Renal cortex interstitium (tissue), 11 donors: ENCODE measurements around the gene ZNF398. TPM values are rescaled to one million over a fixed set of nuclear protein-coding genes. Genes with fewer than 3 reads are reported as not detected.

ENCODE experiments used
- DNase-seq, 11 donors: peaks; one replicate each; pipeline ENCODE4 v3.0.0-alpha.2; 2013; ENCODE audit warnings: low read depth in 9 of 11, low spot score in 4 of 11; ENCODE audit errors: extremely low read depth in 1 of 11
- polyA plus RNA-seq, 3 donors: library from polyadenylated mRNA; unstranded; fragments of 120-200 nt; gene quantifications; one replicate each; pipeline ENCODE4 v1.2.1, GENCODE V29; 2013; ENCODE audit not compliant: insufficient read length in 3 of 3

The ZNF398 gene
- polyA plus RNA-seq, 3 donors: 11.8 to 14.4 (median 14.2) TPM

GRCh38 chr7:149188637-149189259 lies 41.5 kb downstream of the ZNF398 start:
- no peak for DNase-seq

- DNase-seq: no peak
Observed at GRCh38 chr7:149191851-149192250, 44.6 kb downstream of the ZNF398 start.

GRCh38 chr7:149194799-149195179 lies 47.5 kb downstream of the ZNF398 start:
- no peak for DNase-seq

GRCh38 chr7:149195180-149196150 lies 48.2 kb downstream of the ZNF398 start, which contains the start of gene ZNF282:
Gene ZNF282 (plus strand): TSS chr7:149195546. CDS start chr7:149195590, 44 bp downstream.
- peak; percentile 67 to 89 (median 82) for DNase-seq

GRCh38 chr7:149196151-149196704 lies 49.0 kb downstream of the ZNF398 start:
- peak in 1 of 11 donors; percentile 23 for DNase-seq

- DNase-seq: no peak
Observed at GRCh38 chr7:149196705-149197171, 49.5 kb downstream of the ZNF398 start.

GRCh38 chr7:149197675-149198074 lies 50.4 kb downstream of the ZNF398 start:
- no peak for DNase-seq

GRCh38 chr7:149198161-149198816 lies 51.0 kb downstream of the ZNF398 start:
- DNase-seq: no peak

GRCh38 chr7:149199234-149199995 lies 52.2 kb downstream of the ZNF398 start:
- DNase-seq: no peak

- DNase-seq: no peak
Observed at GRCh38 chr7:149202831-149203231, 55.6 kb downstream of the ZNF398 start.

GRCh38 chr7:149205690-149206381 lies 58.6 kb downstream of the ZNF398 start:
- DNase-seq: no peak

- no peak for DNase-seq
Observed at GRCh38 chr7:149207324-149208035, 60.2 kb downstream of the ZNF398 start.

GRCh38 chr7:149209518-149210269 lies 62.4 kb downstream of the ZNF398 start:
- DNase-seq: no peak

GRCh38 chr7:149210551-149210950 lies 63.3 kb downstream of the ZNF398 start:
- DNase-seq: no peak

- no peak for DNase-seq
Observed at GRCh38 chr7:149214020-149214720, 66.9 kb downstream of the ZNF398 start.

- no peak for DNase-seq
Observed at GRCh38 chr7:149216402-149216801, 69.1 kb downstream of the ZNF398 start.
